A204.1 (cell line): Measurements from ENCODE around the gene P4HA1.
"Not testable (repeated sequence)": the region's sequence is repeated elsewhere in the genome, so short reads cannot be mapped to it uniquely, and the experiment has no call there.

Experiments used
- FAIRE-seq: peaks from 2 replicates; lab custom pipeline; 2012; peaks lifted over from hg19 to GRCh38; lab: Jason Lieb, UNC

Gene P4HA1

DNA sequence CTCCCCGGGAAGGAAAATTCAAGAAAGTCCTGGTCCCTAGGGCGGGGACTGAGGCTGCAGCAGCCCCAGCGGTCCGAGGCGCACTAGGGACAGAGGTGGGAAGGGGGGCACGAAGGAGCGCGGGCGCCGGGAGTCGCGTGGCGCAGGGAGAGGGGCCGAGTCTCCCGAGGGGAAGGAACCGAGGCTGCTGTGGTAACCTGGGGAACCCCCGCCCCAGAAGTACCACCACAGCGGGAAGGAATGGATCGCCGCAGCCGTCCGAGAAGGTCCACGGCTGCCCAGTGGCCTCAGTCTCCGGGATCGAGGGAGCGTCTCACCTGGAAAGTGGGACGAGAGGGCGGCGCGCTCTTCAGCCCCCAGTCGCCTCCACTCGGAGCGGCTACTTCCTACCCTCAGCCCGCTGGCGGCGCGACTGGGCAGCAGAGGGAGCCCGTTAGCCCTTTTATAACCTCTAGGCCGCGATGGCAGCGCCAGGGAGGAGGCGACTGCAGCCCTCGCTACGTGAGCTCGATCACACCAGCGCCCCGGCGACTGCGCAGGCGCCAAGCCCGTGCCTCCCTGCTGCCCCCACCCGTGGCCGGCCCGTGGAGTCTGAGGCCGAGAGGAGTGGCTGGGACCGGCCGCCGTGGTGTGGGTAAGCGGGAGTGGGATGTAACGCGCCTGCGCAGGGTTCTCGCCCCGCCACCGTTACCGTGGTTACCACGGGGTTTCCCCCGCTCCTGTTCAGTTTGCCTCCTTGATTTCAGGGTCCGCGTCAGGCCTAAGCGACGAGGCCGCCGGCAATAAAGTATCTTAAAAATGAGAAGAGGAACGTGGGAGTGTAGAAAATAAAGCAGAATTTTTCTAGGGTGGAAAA, at the start of gene P4HA1:
Gene P4HA1 (minus strand): TSS at position 418 of the 856 bp plus-strand sequence. CDS start 21,983 bp downstream, outside the sequence.
- FAIRE-seq = peak; percentile 65

DNA sequence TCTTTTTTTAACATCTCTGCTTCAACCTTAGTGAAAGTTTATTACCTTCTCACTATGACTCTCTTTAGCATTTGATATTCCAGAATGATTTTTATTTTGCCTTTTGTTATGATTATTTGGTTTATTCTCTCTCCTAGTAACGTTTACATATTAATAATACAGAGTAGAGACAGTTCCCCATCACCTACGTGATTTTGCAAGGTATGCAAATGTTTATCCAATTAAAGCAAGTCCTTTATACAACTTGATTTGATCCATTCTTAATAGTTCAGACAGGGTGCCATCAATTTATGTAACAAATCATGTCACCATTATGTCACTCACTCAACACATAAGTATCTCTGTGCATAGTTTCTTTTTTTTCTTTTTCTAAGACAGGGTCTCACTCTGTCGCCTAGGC, 44.9 kb upstream of the P4HA1 start:
- FAIRE-seq = no peak

GRCh38 chr10:73139251-73139650, 42.6 kb upstream of the P4HA1 start:
- FAIRE-seq = no peak

GRCh38 chr10:73136627-73137026, 40.0 kb upstream of the P4HA1 start:
- no peak for FAIRE-seq

- no peak for FAIRE-seq
These were observed 38.1 kb upstream of the P4HA1 start for GRCh38 chr10:73134727-73135126.

- no peak for FAIRE-seq
These were observed 35.4 kb upstream of the P4HA1 start for GRCh38 chr10:73131913-73132686.

- no peak for FAIRE-seq
These were observed 34.6 kb upstream of the P4HA1 start for GRCh38 chr10:73131301-73131700.

- no peak for FAIRE-seq
These were observed 29.7 kb upstream of the P4HA1 start for GRCh38 chr10:73126343-73126742.

GRCh38 chr10:73119952-73120351, 23.3 kb upstream of the P4HA1 start:
- FAIRE-seq = no peak

DNA sequence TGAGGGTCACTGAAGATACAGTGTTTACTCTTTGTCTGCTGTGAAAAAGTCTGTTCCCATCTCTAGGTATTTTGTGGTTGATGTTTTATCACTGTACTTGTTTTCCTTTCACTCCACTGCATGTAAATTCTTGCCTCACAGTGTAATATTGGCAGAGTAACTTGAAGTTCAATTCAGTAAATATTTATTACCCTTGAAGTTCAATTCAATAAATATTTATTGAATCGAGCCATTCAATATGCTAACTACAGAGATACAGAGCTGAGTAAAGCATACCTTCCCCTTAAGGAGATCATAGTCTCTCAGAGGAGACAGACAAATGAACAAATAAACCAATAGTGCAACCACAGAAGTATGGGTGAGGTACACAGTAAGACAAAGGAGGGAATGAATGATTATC, 22.8 kb upstream of the P4HA1 start:
- FAIRE-seq = no peak

- no peak for FAIRE-seq
These were observed 21.5 kb upstream of the P4HA1 start for GRCh38 chr10:73117976-73118743.

DNA sequence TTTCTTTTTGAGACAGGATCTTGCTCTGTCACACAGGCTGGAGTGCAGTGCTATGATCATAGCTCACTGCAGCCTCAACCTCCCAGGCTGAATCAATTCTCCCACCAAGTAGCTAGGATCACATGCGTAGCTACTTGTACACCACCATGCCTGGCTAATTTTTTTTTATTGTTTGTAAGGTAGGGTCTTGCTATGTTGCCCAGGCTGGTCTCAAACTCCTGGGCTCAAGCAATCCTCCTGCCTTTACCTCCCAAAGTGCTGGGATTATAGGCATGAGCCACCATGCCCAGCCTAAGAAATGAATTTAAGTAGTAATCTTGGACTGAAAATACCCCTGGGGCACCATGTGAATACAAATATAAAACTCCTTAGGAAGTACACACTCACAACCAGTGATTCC, 19.4 kb upstream of the P4HA1 start:
- FAIRE-seq = no peak

DNA sequence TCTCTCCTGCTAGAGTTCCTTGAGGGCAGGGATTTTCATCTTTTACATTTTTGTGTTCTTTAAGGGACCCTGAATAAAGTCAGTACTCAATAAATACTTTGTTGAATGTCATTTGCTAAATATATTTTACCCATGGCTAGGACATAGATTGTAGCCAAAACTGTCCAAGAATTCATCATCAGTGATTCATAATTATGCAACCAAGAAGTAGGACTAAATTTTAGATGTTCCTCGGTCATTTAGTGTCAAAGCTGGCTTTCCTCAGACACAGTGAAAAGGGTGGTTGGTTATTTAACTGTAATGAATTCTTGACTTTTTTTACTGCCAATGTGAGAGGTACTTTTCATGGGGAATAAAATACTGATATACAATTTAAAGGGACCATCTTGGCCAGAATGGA, 16.9 kb upstream of the P4HA1 start:
- no peak for FAIRE-seq

DNA sequence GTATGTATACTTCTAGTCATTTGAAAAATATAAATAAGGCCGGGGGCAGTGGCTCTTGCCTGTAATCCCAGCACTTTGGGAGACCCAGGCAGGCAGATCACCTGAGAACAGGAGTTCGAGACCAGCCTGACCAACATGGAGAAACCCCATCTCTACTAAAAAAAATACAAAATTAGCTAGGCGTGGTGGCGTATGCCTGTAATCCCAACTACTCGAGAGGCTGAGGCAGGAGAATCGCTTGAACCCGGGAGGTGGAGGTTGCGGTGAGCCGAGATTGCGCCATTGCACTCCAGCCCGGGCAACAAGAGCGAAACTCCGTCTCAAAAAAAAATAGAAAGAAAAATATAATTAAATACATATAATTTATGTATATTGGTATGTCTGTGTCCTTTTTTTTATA, 15.4 kb upstream of the P4HA1 start:
- not testable (repeated sequence) for FAIRE-seq

GRCh38 chr10:73110345-73110849, 13.7 kb upstream of the P4HA1 start, which contains the start of gene NUDT13:
NUDT13 (plus strand) TSS chr10:73110455; CDS start chr10:73114366, 3,911 bp downstream.
- peak; percentile 29 for FAIRE-seq

DNA sequence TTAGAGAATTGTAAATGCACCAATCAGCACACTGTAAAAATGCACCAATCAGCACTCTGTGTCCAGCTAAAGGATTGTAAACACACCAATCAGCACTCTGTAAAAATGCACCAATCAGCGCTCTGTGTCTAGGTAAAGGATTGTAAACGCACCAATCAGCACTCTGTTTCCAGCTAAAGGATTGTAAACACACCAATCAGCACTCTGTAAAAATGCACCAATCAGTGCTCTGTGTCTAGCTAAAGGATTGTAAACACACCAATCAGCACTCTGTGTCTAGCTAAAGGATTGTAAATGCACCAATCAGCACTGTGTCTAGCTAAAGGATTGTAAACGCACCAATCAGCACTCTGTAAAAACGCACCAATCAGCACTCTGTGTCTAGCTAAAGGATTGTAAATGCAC, 12.6 kb upstream of the P4HA1 start:
- not testable (repeated sequence) for FAIRE-seq

DNA sequence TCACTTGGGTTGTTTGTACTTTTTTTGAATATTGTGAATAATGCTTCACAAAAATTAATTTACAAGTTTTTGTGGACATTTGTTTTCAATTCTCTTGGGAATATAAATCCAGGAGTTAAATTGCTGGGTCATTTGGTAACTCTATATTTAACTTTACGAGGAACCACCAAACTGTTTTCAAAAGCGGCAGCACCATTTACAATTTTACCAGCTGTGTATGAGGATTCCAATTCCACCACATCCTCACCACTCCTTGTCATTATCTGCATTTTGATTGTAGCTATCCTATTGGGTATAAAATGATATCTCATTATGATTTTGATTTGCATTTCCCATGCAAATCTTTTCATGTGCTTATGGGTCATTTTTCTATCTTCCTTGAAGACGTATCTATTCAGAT, 9.6 kb upstream of the P4HA1 start:
- no peak for FAIRE-seq

- no peak for FAIRE-seq
These were observed 2.5 kb upstream of the P4HA1 start for GRCh38 chr10:73099141-73099540.

GRCh38 chr10:73097305-73097670, 622 bp upstream of the P4HA1 start:
- FAIRE-seq = no peak

- no peak for FAIRE-seq
These were observed 621 bp downstream of the P4HA1 start for GRCh38 chr10:73096041-73096448.

DNA sequence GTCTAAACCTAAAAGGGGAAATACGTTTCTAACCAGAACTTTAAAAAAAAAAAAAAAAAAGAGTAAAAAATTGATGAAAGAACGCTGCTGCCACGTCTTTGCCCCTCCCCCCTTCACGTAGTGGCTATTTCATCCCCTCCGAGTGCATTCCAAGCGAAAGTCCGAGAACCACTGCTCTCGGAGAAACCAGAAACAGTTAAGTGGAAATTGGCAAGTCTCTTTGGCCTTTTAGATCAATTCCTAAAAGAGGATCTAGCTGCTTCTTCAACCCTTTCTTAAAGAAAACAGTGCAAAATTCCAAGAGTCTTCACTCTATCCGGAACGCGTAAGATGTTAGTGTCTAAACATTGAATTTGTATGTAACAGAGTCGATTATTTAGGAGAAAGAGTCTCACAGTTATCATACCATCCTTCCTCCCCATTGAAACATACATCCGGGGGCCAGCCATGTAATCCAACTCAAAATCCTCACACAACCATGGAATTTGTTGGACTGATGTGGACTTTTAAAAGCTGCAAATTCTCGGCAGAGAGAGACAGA, 1.1 kb downstream of the P4HA1 start:
- FAIRE-seq = peak; percentile 73

DNA sequence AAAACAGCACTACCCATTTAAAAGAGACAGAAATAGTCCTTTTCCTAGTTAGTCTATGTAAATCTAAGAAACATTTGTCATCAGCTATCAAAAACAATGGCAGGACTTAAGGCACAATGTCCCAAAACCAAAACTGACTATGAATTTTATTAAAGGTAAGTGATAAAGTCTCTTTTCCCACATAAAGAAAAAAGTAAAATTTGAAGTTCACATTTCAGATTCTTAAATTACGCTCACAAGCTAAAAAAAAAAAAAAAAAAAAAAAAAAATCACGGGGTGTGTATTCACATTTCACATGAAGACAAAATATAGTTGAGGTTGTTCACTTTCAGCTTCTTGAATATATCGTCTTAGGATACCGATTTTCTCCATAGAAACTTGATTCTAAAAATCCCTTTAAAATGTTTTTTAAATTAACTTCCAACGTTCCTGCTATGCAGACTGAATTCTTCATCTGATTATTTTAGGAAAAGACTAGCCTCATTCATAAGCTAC, 1.6 kb downstream of the P4HA1 start:
- no peak for FAIRE-seq
